HG03280 (cell line): ENCODE data around the gene EPB41L2.
A peak's percentile ranks its signal among the peaks of the same experiment; 100 is the strongest.

Source experiments
- ATAC-seq: cut with Tn5 transposase; IDR thresholded peaks from one replicate; pipeline ENCODE4 v1.9.1; 2021; ENCODE audit warnings: mild to moderate bottlenecking, moderate library complexity; ENCODE audit not compliant: unreplicated experiment

The EPB41L2 gene

DNA sequence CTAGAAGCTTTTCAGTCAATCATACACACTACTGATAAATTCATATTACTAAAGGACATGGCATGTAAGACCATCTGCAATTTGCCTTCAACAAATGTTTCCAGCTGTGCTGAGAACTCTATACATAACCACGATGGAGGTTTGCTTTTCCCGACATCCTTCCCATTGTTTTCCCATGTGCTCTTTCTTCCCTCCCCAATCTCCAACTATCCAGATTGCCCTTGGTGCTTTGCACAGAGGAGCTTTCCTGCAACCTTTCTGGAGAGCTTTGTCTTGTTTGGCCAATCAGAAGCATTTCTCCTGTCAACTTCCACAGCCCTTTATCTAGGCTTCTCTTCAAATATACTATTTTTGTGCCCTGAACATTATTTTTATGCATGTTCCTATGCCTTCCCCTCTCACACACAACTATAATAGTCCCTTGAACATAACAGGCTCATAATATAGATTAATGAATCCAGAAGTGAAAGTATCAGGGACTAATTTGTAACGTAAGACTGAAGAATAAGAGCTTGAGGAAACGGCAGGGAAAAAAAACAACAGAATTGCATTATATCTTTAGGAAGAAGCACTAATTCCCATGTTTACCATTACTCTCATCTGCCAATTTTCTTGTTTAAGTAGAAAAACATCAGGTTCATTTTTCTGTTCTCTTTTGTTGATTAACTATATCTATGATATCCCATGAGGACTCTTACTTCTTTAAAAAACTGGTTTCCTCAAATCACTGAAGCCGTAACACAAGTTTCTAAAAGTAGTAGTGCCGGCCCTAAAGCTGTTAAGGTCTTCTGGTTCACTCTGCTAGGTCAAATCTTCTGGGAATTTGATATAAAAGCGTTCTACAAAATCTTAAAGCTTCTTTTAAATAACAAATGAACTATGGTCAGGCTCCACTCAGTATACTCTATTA, 215.8 kb downstream of the EPB41L2 start:
- ATAC-seq = no peak

DNA sequence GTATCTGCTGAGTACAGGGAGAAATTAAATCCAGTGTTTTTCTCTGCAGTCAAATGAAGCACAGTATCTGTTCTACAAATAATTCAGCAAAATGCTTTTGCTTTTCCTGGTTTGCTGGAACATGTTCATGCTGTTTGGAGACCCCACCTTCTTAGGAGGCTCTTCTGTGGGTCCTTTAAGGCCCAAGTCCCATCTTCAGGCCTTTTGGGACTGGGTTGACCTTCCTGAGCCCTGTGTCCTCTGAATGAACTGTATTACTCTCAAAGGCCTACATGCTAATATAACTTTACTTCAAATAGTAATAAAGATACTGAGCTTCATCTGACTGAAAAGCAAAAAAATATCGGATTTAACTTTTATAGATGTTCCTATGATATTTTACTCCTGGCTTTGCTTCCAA, 216.5 kb downstream of the EPB41L2 start:
- no peak for ATAC-seq

DNA sequence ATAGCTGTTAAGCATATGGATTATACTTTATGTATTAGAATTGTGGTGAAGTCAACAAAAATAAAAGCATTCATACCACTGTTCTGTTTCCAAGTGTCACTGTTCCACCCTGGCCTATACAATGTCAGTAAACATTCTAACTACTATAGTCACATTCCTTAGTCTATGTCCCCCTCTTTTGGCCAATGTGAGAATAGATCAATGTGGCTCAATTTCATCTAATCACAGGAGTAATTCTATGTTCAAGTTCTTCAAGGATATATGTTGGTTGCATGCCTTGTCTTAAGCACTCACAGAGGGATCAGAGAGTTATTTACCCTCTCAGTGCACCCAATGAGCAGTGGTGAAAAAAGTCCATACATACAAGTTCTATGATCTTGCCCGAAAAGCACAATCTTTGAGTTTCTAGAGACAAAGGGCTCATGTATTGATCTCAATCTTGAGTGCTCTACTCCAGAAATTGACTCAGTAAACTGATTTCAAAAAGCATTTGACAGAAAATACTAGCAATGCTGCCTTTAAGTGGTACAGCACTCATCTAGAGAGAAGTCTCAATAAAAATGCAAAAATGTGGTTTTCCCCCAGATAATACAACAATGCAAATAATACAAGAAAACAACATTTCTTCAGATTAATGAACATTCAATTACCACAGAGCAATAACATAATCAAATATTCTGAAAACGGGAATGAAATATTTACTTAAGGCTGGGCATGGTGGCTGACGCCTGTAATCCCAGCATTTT, 219.3 kb downstream of the EPB41L2 start:
- ATAC-seq = peak; percentile 74

DNA sequence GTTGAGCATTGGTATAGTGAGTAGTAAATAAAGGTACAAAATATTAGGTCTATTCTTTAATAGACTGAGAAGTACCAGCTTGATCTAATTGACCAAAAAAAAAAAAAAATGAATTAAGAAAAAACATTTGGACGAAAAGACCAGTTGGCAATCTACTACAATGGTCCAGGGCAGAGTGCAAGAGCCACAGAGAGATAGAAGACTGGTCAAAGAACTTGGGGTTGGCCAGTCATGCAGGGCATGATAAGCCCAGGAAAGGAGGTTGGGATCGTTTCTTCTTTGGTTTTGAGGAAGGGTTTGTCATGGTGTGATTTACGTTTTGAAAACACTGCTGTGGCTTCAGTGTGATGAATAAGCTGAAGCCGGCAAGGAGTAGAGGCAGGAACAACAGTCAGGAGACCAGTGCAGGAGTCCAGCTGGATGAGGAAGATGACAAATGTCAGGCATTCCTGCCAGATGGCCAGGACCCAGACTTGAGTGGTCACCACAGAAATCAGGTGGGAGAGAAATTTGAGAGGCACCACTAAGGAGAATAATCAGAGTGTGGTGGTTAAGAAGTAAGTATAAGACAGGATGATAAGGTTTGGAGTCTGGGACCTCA, 221.8 kb downstream of the EPB41L2 start:
- no peak for ATAC-seq

DNA sequence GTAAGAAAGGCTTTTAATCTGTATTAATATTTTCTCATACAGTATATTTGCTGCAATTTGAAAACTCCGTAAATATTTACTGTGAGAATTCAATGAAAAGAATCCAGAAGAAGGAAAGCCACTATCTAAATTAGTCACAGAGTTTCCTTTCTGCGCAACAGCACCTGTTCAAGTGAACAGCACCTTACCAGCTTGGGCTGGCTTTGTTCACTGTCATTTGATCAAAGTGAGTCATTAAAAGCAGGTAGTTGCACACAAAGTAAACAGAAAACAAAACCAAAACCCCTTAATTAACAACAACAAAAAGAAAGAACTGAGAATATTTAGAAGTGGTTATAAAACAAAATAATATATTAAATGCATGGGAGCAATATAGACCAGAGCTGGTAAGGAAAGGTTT, 223.0 kb downstream of the EPB41L2 start:
- ATAC-seq = no peak

DNA sequence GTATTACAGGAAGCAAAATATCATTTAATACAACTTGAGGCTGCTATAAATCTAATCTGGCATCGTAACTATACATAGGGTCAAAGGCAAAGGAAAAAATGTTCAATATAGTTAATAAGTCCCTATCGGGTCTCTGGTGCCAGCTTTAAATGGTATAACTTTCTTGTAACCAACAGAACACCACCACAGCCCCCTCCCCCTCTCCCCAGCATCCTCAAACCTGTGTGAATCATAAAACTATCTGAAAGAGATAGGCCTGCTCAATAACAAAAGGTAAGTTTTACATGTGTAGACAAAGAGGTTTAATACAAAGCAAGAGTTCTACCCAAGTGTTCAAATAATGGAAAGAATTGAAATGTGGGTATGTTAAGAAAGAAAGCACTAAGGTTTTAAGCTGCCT, 223.7 kb downstream of the EPB41L2 start:
- ATAC-seq = no peak

DNA sequence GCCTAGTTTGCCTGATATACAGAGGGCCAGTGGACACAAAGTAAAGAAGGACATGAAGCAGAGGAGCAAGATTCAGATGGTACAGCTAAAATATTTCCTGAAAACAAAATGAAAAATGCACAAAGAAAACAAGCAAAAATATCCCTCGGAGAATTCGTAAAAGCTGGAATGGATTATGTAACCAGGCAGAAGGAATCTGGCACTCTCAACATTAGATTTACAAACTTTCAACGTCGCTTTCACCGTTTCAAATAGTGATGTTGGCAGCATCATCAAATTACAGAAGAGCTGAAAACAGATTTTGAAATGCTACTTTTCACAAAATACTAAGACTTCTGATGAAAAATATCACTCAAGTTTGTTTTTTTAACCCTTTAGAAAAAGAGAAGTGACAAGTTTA, 224.1 kb downstream of the EPB41L2 start:
- no peak for ATAC-seq

DNA sequence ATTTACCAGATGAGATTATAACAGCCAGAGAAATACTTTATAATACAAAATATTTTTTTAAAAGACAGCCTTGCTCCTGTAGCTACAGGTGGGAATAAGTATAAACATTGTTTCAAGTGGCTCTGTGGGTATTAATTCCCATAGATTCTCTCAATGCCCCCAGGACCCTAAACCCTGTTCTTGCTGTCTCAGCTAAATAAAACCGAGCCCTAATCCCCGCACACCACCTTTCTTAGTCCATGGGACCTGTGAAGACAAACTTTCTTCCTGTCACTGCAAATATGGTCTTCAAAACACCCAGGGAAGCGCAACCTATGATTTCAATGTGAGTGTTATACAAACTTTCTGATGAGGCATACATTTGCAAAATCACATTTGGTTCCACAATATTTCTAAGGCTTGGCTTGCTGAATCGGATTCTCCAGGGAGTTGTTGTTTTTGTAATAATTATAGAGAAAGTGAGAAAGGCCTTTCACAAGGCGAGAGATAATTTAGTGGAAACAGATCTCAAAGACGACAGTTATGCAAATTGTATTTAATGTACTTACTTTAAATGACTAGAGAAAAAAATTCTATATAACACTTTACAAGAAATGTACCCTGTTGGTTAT, 224.7 kb downstream of the EPB41L2 start:
- ATAC-seq = no peak

DNA sequence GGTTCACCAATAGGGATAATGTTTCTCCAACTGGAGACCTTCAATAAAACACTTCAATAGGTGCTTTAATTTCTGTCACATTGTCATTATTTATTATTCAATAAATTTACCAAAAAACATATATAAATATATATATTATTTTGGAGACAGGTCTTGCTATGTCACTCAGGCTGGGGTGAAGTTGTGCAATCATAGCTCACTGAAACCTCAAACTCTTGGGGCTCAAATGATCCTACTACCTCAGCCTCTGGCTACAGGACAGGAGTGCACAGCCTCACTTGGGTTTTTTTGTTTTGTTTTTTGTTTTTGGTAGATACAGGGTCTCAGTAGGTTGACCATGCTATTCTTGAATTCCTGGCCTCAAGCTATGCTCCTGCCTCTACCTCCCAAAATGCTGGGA, 226.0 kb downstream of the EPB41L2 start:
- no peak for ATAC-seq

DNA sequence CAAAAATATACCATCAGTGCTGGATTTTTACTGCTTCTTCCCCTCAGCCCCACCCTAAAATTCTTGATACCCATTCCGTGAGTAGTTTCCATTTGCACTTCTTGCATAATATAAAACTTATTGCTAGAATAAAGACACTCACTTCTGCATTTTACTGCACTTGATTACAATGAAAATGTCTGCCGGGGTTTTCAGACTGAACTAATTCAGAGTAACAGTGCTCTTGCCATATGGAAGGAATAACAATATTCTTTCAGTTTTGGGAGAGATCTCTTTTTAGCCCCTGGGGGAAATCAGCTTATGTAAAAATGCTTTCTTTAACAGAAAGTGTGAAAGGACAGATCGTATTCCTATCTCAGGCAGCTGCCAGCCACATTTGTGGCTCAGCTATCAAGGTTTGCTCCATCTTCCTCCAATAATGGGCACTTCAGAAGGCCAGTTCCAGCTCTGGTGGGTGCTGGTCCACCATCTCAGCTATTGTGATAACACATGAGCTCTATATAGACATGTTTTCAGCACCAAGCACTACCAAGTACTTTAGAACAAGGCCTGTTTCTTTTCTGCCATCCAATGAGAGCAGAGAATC, 226.9 kb downstream of the EPB41L2 start:
- ATAC-seq = no peak

DNA sequence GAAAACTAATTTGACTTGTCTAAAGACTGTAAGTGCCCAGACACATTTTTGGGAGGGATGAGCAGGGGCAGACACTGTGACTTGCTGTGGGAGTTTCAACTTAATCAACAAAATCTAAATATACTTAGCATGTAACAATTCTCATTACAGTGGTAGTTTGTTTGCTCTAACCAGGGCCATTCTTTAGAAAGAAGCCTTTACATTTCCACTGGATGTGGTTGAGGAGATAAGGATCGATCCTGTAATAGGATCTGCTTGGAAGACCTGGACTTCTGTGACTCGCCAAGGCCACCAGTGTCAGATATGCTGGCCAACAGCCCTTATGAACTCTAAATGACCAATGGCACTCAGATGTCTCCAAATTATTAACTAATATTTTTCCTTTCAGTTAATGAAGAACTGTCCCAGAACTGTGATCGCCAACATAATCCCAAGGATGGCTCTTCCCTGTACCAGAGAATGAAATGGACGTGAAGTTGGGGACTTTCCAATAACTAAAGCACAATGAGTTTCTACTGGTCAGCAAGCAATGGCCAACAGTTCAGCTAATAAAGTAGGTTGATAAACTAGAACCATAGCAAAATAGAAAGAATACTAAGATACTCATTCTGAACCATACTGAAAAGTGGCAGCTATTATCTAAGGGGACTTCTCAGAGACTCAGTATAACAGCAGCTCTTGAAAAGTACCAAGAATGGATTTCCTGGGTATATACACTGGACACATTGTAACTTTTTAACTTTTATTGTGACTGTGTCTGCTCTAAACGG, 228.4 kb downstream of the EPB41L2 start:
- ATAC-seq = no peak

DNA sequence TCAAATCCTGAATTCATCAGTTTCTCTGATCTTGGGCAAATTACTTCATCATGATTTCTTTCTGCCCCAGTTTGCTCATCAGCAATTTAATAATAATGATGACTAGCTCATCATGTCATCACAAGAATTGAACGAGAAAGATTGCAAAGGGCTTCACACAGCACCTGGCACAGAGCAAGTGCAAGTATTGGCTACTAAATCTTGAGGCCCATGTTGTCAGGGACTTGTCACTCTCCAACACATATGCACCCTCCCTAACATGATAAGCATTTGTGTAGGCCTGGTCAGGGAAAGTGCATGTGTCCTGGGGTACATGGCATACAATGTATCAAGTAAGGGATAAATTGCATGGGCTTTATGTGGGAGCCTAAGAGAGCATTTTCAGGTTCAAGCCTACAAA, 229.5 kb downstream of the EPB41L2 start:
- no peak for ATAC-seq

DNA sequence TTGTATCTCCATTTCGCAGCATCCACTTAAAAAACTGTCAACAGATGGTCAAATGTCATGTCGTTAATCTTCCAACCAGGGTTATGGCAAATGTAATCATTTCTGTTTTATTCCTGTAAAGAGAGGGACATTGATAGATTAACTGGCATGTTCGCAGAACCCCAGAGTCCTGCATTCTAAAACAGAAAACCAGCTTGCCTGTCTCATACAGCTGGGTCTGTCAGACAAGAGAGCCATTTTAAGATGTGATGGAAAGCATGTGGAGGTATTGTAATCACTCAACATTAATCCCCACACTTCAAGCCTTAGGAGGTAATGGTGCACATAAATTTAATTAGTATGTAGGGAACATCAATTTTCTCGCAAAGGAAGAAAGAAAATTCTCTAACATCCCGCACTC, 231.4 kb downstream of the EPB41L2 start:
- ATAC-seq = no peak

DNA sequence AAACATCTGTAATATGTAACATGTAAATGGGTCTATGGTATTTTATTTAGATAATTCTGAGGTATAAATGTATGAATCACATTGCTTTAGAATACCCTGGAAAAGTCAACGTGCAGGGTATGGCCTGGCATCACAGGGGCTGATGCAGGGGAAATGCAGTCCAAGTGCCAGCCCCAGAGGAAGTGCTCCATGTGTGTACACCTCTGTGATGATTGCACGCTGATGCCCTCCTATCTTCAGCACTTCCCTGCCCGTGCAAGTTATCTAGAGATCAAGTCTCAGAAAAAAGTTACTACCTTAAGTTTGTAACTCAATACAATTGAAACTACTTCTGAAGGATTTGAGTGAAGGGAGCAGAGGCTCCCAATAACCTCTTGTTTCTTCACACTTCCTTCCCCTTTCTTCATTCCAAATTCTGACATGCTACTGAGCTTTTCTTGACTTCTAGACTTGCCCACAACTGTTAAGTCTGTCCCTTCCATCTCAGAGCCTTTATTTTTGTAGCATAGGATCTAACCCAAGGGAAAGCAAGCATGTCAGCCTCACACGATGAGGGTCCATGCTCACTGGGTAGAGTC, 233.6 kb downstream of the EPB41L2 start:
- ATAC-seq = no peak

DNA sequence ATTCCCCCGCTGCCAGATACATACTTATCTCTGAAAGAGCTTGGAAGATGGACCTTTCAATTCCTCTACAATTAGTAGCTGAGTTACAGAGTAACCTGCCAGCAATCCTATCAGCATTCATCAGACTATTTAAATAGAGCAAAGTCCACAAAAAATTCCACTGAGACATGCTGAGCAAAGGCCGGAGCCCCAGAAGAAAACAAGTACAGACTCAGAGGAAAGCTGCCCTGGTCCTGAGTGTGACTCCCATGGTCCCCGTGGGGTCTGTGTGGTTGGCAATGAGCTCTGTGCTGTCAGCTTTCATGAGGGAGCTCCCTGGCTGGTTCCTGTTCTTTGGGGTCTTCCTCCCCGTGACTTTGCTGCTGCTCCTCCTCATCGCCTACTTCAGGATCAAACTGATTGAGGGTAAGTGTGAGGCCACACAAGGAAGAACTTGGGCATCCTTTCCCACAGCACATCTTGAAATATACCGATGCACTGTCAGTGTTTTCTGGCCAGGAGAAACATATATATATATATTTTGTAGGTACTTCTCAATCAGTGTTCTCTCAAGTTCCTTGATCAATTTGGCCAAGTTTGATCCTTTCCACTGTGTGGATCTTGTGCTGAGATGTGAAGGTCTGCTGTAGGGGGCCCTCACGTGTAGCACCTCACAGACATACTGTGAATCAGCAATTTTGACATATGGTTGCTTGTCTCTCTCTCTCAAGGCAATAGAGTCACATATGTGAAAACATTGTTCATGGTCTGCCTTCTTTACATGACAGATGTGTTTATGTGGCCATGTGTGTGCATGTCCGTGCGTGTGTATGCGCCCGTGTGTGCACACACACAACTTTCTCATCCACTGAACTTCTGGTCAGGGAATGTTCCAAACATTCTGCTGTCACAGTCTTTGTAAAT, 235.5 kb downstream of the EPB41L2 start, which contains the start of gene SMLR1:
TSS of gene SMLR1 (plus strand) at position 160 of the 903 bp plus-strand sequence. CDS start at position 168, 8 bp downstream.
- ATAC-seq = no peak

DNA sequence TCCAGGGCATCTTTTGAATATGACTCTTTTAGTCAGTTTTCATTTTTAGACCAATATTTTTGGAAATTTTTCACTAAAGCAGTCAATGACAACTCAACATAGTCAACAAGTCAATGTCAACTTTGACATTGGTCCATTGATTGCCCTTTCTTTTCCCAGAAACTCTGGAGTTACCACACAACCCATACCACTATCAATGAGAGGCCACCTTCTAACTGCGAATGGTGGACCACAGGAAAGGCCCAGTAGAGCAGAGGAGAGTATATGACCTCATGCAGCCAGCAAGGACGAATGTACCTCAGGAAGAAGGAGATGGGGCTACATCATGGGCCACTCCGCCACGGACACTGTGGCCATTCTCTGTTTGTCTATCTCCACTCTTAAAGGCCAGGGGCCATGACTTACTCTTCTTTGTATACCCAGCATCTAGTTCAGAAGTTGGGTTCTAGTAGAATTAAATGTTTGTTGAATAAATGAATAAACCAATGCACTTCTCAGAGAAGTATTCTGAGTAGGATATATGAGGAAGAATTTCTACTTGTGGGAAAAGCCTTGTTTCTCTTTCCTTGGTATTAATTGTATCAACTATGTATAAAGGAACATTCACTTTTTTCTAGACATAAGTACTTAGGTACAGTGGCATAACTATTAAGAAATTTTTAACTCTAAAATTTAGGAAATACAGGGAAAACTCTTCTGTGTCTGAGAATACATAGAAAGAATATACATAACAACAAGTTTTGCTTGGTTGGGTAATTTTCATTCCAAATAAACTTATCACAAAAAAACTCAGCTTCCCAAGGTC, 236.4 kb downstream of the EPB41L2 start:
- no peak for ATAC-seq

DNA sequence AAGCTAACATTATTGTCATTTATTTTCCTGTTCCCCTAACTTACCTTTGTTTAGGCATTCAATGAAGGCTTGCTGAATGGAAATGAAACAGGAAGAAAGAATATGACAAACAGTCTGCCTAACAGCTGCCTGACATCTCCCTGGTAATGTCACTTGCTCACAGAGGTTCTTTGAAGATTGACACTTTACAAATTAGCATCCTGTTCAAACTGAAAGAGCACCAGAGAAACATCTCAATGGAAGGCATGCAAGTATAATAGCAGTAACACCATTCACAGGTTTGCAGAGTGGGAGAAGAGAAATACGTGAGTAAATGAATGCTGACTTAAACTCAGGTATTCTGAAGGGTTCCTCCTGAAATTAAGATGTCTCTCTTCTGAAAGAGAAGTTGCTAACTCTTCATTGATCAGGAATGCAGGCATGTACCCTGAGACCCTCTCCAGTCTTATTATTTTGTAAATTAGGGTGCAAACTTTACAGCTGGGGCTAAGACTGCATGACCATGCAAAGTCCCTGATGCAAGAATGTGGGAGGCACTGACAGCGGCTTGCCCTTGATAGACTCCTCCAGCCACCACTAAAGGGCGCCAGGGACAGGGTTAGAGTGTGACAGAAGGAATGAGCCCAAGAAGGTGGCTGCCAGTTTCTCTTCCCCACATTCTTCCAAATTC, 237.1 kb downstream of the EPB41L2 start:
- no peak for ATAC-seq
